GM13977 (cell line): ENCODE results near the gene KBTBD6.

Experiments
- DNase-seq: peaks from one replicate; pipeline ENCODE4 v3.0.0; 2012; ENCODE audit warnings: low spot score
- CTCF ChIP-seq: IDR thresholded peaks from 2 replicates; pipeline ENCODE4 v1.5.1; 2012; ENCODE audit warnings: mild to moderate bottlenecking, control low read depth; ENCODE audit not compliant: insufficient read depth; ENCODE audit errors: extremely low read depth, missing control alignments
- in situ Hi-C: fragments of 300-500 bp; cut with MboI; formaldehyde crosslinking; loops from one replicate; pipeline ENCODE4 v1.12.0; 2022; ENCODE audit warnings: low sequenced_read_pairs, low pct_unique_long_range_greater_than_20kb, mixed read lengths, inconsistent platforms; ENCODE audit not compliant: unreplicated experiment

Gene KBTBD6

GRCh38 chr13:41150058-41150457 is 17.5 kb upstream of the KBTBD6 start:
- no peak for TF ChIP-seq CTCF
- in situ Hi-C loops: no loop called here
- DNase-seq: no peak

DNA sequence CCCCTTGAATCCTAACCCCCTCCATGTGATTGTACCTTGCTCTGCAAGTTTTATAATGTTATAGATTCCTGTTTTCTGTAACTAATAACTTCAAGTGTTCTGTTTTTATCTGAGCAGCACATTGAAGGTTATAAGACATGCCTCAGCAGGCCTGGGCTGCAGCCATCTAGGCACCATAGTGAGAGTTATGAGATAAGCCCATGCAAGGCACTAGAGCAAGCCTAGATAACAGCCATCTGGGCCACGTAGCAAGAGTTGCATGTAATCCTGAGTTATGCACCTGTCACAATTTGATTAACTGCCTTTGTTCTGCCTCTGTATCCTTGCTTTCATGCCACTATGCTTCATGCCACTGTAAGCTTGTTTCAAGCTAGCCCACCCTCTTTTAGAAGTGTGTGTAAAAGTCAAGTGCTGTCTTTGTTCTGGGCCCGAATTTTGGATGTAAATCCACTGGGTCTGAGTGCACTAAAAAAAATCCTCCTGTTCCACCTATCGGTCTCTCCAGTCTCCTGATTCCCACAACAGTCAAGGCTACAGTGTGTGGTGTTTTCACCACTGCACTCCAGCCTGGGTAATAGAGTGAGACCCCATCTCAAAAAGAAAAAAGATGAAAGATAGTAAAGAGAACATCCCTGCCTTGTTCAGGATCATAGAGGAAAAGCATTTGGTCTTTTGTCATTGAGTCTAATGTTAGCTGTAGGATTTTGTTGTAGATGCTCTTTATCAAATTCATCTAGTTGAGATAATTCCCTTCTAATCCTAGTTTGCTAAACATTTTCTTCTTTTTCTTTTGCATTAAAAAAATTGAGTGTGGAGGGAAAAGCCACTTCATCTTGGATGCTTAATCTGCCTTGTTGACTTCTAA is 16.0 kb upstream of the KBTBD6 start:
- DNase-seq: no peak
- no peak for TF ChIP-seq CTCF
- in situ Hi-C loops: no loop called here

DNA sequence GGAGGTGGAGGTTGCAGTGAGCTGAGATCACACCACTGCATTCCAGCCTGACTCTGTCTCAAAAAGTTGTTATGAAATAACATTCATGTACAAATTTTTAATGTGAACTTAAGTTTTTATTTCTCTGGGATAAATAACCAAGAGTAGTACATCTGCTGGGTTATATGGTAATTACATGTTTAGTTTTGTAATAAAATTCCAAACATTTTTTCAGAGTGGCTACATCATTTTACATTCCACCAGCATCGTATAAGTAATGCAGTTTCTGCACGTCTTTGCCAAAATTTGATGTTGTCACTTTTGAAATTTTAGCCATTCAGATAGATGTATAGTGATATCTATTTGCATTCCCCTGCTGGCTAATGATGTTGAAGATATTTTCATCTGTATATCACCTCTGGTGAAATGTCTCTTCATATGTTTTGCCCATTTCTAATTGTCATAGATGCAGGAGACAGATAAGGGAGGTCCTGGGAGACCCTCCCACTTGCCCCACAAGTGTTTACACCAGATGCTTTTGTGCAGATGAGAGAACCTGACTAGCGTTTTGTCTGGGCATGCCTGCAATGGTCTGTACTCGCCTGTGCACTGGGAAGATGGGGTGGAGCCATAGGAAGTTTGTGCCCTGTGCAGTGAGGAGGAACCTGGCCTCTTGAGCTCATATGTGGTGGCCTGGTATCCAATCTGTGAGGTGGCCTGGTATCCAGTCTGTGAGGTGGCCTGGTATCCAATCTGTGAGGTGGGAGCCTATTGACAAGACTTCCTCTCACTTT is 12.7 kb upstream of the KBTBD6 start:
- DNase-seq: no peak
- in situ Hi-C loops: no loop called here
- no peak for TF ChIP-seq CTCF

GRCh38 chr13:41144576-41144975 is 12.0 kb upstream of the KBTBD6 start:
- DNase-seq: no peak
- in situ Hi-C loops: no loop called here
- TF ChIP-seq CTCF: no peak

DNA sequence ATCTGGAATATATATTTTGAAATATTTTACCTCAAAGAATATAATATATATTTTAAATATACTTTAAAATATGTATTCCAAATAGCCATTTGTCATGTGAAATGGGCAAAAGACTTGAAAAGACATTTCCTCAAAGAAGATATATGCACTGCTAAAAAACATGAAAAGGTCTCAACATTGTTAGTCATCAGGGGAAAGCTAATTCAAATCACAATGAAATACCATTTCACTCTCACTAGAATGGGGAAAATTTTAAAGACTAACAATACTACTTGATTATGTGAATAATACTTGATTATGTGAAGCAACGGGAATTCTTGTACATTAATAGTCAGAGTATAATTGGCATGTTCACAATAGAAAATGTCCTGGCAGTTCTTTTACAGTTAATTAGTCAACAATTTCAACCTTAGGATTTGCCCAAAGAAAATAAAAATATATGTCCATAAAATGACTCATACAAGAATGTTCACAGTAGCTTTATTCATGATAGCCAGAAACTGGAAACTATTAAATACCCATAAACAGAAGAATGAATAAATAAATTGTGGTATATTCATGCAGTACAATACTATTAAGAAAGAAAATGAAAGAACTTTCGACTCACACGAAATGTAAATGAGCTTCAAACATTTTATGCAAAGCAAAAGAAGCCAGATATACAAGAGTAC is 6.8 kb upstream of the KBTBD6 start:
- TF ChIP-seq CTCF: no peak
- no peak for DNase-seq
- in situ Hi-C loops: no loop called here

DNA sequence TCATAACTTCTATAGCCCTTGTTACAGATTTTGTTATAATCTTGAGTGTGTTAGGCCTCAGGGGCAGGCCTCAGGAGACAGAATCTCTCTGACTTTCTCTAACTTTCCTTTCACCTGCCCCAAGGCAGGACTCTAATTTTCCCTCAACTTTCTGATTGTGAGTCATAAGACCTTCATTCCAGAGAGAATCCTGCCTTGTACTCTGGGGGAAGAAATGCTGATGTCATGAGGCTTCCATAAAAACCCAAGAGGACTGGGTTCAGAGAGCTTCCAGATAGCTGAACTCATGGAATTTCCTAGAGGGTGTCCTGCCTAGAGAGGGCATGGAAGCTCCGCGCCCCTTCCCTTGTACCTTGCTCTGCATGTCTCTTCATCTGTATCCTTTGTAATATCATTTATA is 5.3 kb upstream of the KBTBD6 start:
- TF ChIP-seq CTCF: no peak
- in situ Hi-C loops: no loop called here
- DNase-seq: no peak
